Stimulated activated CD4-positive, alpha-beta T cell treated with anti-CD3 and anti-CD28 coated beads, TNF-alpha, amount 100 ng/mL, for 48 hours (primary cell): ENCODE results near the gene PAX8.
"Not testable (repeated sequence)": the region's sequence is repeated elsewhere in the genome, so short reads cannot be mapped to it uniquely, and the experiment has no call there.

ENCODE experiments used
- DNase-seq, 3 donors: peaks; one replicate each; pipeline ENCODE4 v3.0.0-alpha.2; 2020; ENCODE audit warnings: low read depth in 3 of 3

Gene PAX8

DNA sequence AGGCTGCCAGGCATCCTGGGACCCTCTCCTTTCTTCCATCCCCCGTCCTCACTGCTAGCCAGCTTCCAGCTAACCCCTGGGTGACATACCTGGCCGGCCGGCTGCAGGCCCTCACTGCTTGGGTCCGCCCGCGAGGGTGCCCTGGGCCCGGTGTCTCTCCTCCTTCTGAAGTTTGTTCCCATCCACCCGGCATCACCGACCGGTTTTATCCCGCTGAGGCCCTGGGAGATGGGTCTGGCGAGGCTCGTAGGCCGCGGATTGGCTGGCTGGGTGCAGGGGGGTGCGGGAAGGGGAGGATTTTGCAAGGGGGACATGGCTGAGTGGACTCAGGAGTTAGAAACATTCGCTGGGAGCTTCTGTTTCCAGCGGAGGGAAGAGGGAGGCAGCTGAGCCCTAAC, at the start of gene PAX8:
TSS of gene PAX8 (minus strand) at position 180 of the 398 bp plus-strand sequence. CDS start 527 bp downstream, outside the sequence.
- DNase-seq = no peak

DNA sequence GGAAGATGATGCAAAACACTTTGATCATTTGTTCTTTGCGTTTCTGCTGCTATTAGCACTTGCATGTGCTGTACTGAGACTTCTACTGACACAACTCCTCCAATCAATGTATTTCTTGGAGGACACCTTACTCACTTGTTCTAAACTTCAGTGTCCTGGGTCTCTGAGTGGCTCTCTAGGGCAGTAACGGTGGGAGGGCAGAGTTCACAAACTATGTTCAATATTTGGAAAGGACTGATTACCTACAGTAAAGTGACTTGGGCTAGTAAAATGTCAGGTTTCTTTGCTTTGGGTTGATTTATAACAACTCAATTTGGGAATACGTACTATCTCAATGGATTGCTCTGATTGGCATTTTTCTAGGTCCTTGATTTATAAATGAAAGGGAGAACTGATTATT, 49.3 kb upstream of the PAX8 start:
- DNase-seq = no peak

DNA sequence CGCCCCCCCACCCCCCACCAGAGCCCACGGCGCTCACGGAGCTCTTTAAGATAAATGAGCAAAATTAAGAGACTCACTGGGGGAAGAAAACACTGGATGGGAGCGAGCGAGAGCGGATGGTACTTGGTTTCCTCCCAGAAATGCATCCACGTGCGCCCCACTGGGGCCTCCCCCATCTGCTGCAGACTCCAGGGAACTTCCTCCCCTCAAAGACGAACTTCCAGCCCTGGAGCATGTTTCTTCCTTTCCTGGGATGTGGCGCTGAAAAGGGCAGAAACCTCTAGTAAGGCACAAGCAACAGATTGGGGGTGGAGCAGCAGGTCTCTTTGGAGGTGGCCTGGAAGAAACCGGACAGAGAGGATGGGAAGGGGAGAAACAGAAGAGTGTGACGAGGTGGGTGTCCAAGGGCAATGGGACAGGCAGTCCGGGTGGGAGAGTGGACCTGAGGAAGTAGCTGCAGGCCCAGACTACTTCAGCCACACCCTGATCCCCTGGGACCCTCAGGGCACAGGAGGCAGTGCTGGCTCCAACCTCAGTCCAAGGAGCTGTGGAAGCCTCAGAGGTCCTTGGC, 46.5 kb upstream of the PAX8 start:
- not testable (repeated sequence) for DNase-seq

DNA sequence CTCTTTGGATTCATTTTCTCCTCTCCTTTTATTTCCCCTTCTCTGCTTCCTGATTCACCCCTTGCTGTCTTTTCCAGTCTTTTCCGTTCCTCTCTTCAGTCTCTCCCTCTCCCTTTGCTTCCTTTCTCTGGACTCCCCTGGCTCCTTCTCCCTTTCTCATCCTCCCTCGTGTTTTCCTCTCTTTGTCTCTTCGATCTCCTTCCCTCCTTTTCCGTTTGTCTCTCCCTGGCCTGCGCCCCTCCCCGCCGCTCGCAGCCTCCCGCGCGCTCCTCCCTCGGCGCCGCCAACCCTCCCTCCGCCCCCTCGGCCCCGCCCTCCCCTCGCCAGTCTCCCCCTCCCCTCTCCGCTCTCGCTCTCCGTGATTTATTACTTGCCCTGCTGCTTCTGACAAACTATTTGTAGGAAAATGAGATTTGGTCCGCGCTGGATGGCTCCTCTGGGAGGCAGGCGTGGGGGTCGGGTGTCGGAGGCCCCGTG, 46.0 kb upstream of the PAX8 start:
- DNase-seq = peak; percentile 12 to 50 (median 21)

DNA sequence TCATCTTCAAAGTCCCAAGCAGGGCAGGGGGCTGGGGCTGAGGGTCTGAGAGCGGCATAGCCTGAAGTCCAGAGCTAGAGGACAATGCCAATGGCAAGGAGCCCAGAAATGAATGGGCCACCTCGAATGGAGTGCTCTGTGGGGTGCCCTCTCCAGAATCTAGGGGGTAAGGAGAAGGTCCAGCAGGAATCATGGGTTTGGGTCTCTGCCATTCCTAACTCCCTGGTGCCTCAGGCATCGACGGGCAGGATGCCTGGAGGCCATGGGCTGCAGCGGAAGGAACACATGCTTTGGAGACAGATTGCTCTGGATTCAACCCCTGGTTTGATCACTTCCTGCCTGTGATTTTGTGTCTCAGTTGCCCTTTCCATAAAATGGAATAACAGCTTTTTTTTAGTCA, 44.4 kb upstream of the PAX8 start:
- not testable (repeated sequence) for DNase-seq

DNA sequence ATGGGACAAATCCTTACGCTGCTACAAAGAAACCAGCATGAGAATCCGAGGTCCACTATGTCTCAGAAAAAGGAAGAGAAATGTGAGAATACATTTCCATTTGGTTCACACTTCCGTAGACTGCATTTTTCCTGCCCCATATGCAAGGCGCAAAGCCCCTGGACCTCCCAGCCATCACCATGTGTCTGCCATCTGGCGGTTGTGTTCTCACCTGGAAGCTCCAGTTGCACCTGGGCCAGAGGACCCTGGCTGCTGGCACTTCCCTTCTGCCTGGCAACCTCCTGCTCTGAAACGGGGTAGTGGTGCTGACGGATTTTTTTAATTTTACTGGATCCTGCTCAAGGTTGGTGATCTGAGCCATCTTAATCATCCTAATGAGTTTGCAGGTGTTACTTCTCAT, 41.4 kb upstream of the PAX8 start:
- not testable (repeated sequence) for DNase-seq

DNA sequence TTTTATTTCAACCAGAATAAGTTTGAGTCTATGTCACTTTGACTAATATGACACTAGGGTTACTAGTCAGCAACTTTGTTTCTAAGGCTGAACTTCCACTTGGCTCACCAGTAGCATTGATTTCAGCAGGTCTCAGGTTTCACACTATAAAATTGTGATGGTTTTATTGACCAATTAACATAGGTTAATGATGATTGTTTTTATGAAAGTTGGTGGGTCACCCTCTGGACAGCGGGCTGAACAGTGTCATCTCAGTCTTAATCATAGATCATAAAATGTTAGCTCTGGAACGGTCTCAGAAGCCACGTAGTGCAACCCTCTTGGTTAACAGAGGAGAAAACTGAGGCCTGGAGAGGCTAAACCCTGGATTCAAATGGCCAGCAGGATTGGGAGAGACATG, 40.2 kb upstream of the PAX8 start:
- not testable (repeated sequence) for DNase-seq

DNA sequence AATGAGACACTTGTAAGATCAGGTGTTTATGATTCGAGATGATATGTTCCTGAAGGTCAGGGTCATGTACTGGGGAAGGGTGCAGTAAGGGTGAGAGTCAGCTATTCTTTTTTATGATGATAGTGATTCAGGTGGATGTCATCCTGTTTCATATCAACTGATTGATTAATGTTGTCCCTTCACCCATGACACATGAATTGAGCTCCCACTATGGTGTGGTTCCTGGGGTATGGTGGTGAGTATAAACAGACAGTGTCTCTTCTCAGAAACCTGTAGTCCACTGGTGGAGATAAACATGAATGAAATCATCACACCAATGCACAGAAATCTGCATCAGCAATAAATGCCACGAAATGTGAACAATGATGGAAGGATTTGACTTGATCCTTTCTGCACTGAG, 37.4 kb upstream of the PAX8 start:
- DNase-seq = no peak

DNA sequence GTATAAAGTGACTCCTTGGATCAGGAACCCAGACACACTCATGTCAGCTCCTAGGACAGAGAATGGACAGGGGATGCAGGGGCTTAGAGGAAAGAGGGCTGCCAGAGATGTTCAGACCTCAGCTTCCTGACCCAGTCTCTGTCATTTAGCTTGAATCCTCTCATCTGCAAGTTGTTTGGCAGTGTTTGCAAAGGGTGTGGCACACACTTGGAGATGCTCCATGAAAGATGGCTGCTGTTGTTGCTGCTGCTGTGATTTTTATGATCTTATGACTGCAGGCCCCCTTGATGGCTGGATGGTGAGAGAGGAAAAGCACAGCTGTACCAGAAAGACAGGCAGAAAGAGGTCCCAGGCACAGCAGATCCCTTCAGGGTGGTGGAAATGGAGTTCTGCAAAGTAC, 35.9 kb upstream of the PAX8 start:
- DNase-seq = not testable (repeated sequence)

DNA sequence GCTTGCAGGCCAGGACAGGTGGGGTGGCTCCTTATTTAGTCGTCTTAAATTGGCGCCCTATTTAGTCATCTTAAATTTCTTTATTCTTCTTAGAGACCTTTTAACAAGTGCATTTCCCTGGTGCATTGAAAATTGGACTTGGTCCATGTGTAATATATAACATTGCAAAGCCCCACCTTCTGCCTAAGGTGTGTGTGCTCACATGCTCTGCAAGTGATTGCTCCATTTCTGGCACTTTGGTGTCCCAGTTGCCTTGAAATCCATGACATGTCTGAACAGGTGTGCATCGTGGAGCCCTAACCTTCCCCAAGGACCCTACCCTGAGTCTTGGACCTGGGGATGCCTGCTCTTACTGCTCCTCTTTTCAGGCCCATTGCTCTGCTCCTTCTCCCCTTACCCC, 35.5 kb upstream of the PAX8 start:
- not testable (repeated sequence) for DNase-seq

DNA sequence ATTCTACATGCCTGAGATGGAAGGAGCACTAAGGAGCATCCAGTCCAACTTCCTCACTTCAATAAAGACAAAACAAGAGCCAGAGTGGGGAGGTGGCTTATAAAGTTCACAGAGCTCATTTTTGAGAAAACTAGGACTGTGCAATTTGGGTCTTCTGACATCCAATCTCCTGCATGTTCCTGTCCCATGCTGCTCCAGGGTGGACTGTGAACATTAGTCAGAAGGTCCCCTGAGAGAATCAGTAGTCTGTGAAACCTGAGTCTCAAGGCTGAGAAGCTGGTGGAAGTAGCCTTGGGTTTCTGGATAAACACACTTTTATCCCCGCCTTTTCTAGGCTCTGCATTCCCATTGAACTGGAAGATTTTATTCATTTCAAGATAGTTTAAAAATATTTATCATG, 33.1 kb upstream of the PAX8 start:
- not testable (repeated sequence) for DNase-seq

DNA sequence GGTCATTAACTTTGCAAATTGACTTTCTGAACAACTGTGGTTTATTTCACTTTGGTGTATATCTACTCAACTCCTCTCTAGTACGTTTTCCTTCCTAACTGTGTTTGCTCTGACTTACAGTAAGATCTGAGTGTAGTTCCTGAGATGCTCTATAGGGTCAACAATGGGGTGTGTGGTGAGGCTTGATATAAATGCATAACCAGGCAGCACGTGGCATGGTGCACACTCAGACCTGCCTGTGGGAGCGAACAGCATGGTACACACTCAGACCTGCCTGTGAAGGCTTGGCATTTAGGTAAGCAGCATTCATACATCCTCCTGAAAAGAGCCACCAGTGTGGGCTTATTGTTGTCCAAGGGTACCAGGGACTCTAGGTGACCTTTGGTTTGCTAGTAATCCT, 32.5 kb upstream of the PAX8 start:
- not testable (repeated sequence) for DNase-seq

DNA sequence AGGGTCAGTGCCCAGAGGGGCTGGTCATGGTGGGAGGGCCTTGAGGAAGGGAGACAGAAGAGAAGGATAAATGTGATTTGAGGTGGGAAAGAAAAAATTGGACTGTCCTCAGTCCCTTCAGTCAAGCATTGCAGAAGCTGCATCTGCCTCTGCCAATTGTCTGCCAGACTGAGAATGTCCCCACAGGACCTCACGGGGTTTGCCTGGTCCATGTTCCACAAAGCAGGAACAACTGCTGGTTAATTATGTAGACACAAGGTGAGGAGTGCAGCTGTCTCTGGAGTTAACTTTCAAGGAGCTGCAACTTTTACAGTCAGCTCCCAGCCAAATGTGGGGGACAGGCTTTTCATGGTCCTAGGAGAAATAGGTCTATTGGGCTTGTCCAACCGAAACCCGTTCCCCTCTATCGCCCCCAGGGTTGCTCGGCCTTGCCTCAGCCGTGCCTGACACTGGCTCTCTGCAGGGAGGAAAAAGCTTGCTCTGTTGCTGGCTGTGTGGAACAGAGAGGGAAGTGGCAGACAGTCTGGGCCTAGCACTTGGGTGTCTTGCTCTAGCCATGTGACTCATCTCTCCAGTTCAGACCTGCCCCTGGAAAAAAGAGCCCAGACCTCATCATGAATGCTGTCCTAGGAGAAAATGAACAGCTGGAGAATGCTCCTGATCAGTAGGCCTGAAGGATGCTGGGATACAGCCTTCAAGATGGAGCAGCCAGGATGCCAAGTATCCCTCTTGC, 31.1 kb upstream of the PAX8 start:
- DNase-seq = no peak

DNA sequence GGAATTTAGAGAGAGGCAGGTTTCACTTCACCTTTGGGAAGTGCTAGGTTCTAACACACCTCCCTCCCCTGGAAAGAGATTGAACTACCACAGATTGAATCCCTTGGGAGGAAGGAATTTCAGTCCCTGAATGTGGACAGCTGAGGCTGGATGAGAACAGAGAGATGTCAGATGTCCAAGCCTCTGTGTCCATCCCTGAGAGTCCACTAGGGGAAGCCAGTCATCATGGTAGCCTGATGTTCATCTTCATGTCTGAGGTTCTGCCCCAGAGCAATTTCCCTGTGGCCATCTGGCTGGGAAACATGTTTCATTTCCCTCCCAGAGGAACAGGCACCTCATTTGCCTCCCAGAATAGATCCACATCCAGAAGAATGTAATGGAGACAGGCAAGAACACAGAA, 30.1 kb upstream of the PAX8 start:
- DNase-seq = not testable (repeated sequence)

DNA sequence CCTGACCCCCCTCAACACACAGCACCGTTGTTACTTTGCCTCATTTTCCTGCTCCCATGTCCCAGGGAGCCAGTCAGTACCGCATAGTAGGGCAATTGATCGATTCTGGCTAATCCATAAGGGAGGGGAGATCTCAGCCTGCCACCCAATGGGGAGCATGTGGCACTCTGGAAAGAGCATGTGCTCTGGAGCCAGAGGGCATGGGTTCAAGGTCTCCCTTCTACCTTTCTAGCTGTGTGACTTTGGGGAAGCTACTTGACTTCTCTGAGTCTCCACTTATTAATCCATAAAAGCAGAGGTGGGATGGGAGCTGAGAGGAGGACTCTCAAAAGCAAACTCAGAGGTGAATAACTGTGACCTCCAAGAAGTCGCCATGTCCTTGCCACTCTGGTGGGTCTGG, 27.5 kb upstream of the PAX8 start:
- DNase-seq = not testable (repeated sequence)

DNA sequence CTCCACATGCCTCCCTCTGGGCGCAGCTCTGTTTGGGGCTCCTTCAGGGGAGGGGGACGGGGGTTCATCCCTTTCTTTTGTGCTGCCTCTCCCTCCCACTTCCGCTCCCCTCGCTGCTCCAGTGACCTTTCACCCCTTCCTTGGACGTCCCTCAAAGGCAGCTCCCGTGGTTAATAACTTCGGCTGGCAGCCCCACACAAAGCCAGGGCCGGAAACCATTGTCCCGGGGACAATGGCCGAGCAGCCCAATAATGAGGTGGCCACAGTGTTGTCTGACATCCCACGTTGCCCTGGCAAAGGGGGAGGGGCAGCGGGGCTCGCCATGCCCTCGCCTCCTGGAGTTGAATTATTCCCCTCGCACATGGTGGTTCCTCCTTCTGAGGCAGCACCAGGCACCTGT, 27.0 kb upstream of the PAX8 start:
- not testable (repeated sequence) for DNase-seq

DNA sequence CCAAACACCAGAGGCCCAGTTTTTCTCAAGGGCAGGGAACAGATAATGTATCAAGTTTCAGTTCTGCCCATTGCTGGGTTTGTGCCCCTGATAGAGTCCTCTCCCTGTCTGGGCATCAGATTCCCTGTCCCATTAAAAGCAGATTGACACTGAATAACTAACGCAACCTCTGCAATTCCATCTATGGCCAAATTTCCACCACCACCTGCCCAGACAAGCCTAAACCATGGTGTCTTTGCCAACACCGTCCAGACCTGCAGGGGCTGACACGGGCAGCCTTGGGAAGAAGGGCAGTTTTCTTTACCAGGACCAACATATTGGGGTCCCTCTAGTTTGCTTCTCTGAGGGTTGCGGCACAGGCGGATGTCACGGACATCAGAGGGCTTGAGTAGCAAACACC, 26.4 kb upstream of the PAX8 start:
- DNase-seq = no peak

DNA sequence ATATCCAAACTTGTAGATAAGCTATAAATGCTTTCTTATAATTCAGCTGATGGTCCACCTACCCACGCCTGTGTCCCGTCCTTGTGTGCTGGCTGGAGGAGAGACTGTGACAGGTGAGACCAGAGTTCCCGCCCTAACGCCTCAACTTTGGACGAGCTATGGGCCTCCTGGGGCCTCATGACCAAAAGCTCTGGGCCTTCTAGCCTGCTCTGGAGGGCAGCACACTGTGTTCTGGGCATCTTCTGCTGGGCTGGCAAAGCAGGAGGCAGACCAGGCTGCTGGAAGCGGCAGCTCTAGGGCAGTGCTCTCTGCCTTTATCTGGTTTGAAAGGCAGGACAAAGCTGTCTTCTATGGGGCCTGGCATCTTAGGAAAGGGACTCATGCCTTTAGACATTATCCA, 26.0 kb upstream of the PAX8 start:
- no peak for DNase-seq

DNA sequence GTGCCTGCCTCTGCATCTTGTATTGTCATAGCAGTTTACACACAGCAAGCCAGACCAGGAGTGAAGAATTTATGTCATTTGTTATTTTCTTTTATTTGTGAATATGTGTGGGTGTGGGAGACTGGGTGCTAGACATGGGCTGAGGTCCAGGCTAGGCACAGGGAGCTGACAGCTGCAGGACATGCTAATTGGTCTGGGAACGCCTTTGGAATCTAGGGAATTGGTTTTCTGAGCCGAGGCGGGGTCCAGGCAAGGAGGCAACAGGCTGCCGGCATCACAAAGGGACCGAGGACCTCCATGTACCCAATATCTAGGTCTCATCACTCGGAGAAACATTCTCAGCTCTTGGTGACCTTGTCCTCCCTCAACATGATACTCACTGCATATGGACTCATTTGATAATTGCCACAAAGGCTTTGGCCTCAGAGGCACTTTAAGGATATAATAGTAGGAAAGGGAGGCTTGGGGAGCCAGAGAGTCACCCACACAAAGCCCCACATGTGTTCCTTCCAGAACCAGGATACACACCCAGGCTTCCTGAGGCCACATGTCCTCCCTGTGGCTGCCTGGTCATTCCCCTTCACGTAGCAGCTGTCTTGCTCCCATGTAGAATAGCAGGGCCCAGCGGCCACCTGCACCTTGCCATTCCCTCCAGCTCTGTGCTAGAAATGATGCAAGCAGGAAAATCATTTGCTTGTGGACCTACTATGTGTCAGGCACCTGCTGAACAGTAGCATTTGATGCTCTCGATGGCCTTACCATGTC, 23.7 kb upstream of the PAX8 start:
- DNase-seq = not testable (repeated sequence)

DNA sequence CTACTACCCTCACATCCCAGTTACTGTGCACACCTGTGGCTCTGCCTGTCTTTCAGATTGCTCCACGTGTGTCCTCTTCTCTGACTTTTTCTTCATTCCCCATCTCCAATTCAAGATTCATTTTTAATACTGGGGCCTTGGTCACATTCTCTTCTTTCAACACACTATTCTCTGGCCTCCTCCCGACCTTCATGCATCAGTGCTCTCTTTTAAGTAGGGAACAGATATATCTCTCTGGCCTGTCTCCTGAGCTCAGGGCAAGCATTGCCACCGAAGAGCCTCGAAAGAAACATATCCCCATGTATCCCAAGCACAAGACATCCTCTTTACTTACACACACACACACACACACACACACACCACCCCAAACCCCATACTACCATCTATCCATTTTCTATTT, 21.6 kb upstream of the PAX8 start:
- no peak for DNase-seq

DNA sequence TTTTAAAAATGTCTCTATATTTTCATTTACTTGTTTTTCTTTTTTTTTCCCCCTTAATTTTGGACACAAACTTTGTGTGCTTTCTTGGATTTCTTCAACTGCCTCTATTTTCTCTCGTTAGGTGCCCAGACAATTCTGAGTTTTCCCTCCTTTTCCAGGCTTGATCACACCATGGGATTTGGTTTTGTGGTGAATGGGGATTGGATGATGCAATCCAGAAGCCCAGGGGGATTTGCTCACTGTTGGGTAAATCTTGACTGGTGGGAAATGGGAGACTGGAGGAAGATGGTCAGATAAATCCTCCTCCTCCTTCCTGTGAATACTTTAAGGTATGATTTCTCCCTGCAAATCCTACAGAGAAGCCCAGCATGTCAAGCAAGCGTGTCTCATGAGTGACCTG, 19.5 kb upstream of the PAX8 start:
- no peak for DNase-seq

DNA sequence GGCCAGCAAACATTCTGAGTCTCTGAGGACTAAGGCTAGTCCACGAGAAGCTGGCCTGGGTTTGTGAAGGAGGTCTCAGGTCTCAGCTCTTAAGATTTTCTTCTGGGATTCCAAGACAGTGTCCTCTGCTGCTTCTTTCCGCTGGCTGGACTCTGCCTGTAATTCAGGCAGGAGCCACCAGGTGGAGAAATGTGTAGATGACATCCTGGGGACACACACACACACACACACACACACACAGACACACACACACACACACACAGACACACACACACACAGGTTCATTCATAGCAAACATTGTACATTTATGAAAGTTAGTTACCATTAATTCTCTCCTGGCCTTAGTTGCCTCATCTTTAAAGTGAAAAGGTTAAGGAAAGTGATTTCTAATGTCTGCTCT, 18.9 kb upstream of the PAX8 start:
- DNase-seq = peak in 2 of 3 donors; percentile 8 to 39

DNA sequence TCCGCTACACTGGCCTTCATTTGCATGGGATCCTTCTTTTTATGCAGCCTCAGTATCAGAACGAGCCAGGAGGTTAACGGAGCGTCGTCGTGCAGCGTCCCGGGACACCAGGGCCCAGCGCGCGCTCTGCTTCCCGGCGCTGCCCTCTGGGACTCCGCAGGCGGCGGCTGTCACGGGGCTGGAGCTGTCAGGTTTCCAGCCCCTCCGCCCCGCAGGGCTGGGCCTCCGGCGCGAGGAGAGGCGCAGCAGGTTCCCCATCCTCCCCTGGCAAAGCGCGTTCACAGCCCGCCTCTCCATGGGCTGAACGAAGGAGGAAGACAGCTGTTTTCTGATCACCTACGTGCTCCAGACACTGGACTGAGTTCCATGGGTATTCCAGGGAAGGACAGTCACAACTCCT, 12.5 kb upstream of the PAX8 start:
- DNase-seq = no peak
